Stimulated activated CD4-positive, alpha-beta T cell treated with anti-CD3 and anti-CD28 coated beads, Interleukin-12 subunit alpha, Interleukin-12 subunit beta, amount 100 ng/mL, for 48 hours (primary cell): ENCODE results near the gene TMEM270.

Experiments used
- DNase-seq, 3 donors: peaks; one replicate each; pipeline ENCODE4 v3.0.0-alpha.2; 2020; ENCODE audit warnings: low read depth in 2 of 3, low spot score in 1 of 3

The TMEM270 gene

DNA sequence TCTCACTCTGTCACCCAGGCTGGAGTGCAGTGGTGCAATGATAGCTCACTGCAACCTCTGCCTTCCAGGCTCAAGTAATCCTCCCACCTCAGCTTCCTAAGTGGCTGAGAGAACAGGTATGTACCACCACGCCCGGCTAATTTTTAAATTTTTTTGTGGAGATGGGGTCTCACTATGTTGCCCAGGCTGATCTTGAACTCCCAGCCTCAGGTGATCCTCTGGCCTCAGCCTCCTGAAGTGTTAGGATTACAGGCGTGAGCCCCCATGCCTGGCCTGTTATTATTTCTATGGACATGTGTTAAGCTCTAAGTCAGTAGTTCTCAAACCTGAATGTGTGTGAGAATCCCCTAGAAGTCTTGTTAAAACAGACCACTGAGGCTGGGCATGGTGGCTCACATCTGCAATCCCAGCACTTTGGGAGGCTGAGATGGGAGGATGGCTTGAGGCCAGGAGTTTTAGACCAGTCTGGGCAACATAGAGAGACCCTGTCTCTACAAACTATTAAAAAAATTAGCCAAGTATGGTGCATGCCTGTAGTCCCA lies 24.5 kb downstream of the TMEM270 start:
- DNase-seq = no peak

GRCh38 chr7:73885975-73886798 lies 25.2 kb downstream of the TMEM270 start:
- DNase-seq = no peak

- no peak for DNase-seq
These were observed 26.8 kb downstream of the TMEM270 start for GRCh38 chr7:73887762-73888161.

DNA sequence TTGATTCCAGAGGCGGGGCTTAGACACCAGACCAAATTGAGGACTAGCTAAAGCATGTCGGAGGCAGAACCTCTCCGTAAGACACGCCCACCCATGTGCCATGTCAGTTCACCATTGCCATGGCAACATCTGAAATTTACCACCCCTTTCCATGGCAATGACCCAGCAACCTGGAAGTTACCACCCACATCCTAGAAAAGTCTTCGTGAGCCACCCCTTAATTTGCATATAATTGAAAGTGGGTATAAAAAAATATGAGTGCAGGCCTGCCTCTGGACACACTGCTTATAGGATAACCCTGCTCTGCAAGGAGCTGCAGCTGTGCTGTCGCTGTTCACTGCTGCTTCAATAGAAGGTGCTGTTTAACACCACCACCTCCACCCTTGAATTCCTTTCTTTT lies 28.0 kb downstream of the TMEM270 start:
- no peak for DNase-seq

GRCh38 chr7:73890555-73891147 lies 29.7 kb downstream of the TMEM270 start:
- DNase-seq = no peak

- DNase-seq = no peak
These were observed 30.4 kb downstream of the TMEM270 start for GRCh38 chr7:73891178-73891885.

DNA sequence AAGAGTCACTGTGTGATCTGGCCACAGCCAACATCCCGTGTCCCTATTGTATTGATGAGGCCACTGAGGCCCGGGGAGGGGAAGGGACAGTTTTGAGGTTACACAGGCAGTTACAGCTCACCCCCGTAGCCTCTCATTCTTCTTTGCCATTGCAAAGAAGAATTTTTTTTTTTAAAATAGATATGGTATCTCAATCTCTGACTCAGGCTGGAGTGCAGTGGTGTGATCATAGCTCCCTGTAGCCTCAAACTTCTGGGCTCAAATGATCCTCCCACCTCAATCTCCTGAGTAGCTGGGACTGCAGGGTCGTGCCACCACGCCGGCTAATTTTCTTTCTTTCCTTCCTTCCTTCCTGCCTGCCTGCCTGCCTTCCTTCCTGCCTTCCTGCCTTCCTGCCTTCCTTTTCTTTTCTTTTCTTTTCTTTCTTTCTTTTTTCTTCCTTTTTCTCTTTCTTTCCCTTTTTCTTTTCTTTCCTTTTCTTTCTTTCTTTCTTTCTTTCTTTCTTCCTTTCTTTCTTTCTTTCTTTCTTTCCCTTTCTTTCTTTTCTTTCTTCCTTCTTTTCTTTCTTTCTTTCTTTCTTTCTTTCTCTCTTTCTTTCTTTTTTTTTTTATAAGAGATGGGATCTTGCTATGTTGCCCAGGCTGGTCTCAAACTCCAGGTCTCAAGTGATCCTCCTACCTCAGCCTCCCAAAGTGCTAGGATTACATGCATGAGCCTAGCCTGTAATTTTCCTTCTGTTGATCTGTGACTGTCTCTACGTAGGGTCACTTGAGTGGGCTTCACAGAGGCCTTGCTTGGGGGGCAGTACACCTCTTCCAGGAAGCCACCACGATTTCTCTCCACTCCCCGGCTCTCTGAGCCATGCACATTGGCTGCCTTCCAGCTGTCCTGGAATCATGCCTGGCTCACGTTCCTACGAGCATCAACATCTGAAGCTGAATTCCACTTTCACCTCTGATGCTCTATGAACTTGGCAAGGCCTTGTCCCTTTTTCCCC lies 31.3 kb downstream of the TMEM270 start:
- DNase-seq = no peak

DNA sequence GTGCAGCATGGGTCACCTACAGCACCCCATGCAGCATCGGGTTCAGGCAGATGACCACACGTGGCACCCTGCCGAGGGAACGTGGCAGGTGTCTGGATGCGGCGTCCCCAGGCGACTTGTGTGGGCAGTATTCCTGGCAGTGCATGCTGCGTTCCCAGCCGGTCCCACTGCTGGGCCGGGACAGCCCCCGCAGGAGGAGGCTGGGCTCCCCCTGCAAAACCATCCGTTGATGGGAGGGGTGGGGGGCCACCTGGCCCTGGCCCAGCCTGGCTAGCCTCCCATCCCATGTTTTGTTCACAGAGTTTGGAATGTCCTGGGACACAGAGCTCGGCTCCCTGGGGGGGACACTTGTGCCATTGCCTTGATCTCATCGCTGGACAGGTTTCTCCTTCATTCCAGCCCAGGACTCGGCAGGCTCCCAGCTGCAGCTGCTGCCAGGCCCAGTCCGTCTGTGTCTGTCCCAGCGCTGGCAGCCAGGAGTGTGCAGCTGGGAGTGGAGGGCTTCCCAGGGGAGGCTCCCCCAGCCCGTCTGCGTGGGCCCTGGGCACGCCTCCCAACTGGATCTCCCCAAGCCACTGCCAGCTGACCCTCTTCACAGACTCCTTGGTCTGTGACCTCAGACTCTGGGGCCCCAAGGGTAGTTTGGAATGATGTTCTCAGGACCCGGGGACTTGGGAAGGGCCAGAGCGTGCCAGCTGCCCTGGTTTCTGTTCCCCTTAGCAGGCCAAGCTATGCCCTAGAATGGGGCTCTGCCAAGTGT lies 32.6 kb downstream of the TMEM270 start:
- no peak for DNase-seq

- no peak for DNase-seq
These were observed 33.2 kb downstream of the TMEM270 start for GRCh38 chr7:73894166-73894565.

DNA sequence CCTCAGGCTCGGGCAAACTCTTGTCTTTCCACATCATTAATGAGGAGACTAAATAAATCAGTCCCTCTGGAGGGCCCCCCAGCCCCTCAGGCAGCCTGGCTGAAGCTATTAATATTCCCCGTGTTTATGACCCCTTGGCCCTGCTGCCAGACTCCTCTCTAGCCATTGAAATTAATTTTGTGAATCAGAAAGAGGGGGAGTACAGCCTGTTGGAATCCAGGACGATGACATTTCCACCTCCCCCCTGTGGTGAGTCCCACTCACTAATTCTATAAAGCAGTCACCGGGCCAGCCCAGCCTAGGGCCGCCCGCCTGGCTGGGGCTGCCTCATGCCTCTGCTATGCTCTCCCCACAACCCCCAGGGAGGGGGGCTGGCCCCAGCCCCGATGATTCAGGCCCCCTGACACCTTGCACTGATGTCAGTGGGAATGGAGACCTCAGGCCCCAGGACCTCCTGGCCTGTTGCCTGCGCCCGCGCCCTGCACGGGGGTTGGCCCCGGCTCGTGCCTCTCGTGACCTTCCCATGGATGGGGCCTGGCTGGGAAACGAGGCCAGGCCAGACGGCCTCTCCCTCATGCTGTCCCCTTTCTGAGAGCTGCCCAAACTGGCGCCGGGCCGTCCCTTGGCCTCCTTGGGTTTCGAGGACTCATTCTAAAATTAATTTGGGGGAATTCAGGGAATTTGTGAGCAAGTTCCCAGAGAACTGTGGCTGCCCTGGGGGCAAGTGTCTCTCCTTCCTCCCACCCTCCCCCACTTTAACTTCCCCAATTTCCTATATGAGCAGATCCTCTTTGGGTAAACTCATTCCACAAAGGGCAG lies 34.0 kb downstream of the TMEM270 start:
- no peak for DNase-seq

- no peak for DNase-seq
These were observed 34.7 kb downstream of the TMEM270 start for GRCh38 chr7:73895626-73896025.

- DNase-seq = no peak
These were observed 35.5 kb downstream of the TMEM270 start for GRCh38 chr7:73896454-73896853.

GRCh38 chr7:73899731-73900142 lies 38.8 kb downstream of the TMEM270 start:
- no peak for DNase-seq

DNA sequence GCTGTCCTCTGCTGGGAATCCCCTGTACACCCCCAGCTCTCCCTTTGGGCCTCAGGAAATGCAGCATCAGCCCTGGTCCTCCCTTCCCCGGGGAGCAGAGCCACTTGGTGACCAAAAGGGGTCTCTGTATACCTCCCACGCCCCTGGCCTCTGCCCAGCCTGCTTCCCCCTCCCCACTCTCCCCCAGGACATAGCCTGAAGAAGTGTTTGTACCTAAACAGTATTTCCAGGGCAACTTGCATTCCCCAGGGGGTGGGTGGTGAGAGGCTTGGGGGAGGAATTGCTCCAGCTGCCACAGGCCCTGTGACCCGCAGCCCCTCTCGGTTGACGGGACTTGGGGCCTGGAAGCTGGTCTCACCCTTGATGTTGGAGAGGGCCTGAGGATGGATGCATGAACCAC lies 39.3 kb downstream of the TMEM270 start:
- no peak for DNase-seq

DNA sequence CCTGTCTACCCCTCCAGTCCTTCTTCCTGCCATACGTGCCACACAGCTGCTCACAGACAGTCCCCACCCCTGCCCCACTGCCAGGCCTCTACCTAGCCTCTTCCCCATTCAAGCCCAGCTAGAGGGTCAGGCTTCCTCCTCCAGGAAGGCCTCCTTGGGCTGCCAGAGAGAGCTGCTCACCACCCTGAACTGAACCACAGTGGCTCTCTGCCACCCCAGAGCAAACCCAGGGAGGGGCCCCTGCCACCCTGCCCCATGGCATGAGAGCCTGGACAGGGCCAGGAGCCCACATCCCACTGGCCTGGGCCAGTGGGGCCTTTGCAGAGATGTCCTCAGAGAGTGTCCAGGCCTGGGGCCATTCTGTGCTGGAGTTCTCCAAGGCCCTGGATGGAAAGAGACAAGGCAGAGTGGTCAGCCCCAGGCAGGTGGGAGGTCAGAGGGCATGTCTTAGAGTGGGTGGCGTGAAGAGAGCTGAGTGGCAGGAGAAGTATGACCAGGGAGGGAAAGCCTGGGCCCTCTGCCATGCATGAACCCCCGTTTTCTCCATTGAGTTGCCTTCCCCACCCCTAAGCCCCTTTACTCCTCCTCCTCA lies 40.4 kb downstream of the TMEM270 start:
- no peak for DNase-seq

DNA sequence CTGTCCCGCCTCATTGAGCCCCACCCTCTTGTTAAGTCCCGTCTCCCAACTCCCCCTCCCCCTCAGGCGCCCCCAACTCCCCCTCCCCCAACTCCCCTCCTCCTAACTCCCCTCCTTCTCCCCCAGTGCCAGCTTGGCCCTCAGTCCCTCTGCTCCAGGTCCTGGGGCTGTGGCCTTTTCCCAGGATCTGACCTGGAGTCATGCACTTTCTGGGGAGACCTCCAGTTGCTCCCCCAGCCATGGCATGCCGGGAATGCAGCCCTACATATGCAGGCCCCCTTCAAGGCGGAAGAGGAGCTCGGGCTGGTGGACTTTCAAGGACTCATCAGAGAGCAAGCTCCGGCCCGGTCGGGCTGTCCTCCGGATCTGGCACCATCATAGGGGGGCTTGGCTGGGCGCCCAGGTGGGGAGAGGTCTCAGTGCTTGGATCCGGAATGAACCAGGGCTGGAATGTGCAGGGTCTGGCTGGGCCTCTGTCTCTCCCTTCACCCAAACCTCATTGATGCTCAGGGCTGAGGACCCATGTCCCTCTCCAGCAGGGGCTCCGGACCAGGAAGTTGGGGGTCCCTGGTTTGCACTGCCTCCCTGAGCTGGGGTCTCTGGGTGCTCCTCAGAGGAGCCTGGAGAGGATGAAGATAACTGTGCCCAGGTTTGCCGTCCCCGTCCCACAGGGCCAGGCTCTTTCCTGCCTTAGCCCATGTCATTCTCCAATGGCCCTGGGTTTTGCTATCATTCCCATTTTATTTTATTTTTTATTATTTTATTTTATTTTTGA lies 41.1 kb downstream of the TMEM270 start:
- DNase-seq = no peak

GRCh38 chr7:73903321-73904218 lies 42.6 kb downstream of the TMEM270 start:
- no peak for DNase-seq
